LoVo (cell line): ENCODE data around the gene CBX2.

ENCODE experiments used
- DNase-seq: peaks from one replicate; pipeline ENCODE4 v3.0.0-alpha.2; 2016; ENCODE audit warnings: low spot score

CBX2 gene

DNA sequence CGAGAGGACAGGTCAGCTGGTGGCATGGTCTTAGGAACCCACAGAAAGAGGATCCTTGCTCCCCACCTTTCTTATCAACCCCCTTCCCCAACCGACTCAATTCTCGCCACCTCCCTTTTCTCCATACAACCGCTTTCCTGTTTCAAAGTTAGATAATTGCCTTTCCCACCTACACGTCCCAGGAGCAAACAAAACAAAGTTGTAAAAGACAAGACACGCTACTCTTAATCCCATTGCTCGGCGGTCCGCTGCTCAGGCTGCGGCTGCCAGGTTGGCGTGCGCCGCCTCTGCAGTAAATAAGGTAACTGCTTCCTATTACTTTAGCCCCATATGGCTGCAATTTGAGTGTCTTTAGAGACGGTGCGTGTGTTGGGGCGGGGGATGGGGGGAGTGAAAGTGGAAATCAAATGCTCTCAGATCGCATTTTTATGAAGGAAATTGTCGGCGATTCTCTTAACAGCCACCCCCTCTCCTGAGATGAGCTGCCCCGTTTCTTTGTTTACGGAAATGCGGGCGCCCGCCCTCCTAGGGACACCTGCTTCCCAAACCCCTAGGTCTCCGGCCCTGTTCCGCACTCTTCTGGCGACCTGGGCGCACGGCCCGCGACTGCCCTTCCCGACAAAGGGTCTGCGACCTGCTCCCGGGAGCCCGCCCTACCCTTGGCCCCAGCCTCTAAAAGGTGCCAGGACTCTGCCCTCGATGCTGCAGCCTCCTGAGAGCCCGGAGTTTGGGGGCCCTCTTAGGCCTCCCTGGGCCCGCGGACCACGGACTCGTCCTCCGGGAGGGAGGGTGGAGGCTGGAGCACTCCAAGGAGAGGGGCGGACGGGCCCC is 22.6 kb downstream of the CBX2 start:
- DNase-seq: peak; percentile 61

DNA sequence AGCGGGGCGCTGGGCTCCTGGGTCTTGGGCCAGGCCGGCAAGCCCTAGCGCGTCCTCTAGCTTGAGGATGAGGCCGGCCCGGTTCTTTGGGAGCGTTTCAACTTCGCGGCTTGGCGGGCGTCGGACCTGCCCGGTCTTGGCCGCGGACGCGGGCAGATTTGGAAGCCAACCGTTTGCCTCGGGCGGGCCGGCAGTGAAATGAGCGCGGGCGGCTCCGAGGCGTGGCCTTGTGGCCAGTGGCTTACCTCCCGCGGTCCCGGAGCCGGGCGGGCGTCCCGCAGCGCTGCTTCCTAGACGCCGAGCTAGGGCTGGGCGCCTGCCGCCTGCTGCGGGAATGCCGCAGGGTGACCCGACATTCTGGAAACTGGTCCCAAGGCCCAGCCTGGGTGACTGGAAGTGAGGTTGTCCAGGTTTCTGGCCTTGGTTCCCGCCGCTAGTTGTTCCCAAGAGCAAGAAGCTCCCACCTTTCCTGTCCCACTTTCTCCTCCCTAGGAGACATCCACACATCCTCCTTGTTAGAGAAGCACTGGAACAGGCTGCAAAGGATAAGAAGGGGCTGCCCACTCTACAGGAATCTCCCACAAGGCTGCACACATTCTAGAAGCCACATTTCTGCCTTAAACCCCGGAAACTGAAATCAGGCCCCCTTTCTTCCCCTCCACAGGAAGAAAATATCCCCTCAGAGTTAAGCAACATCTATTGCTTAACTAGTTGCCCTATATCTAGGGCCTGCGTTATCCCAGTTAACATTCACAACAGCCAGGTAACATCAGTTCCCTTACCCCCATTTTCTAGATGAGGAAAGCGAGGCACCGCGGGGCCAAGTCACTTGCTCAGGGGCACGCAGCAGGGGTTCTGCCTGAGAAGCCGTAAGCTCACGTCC is 23.4 kb downstream of the CBX2 start:
- peak; percentile 82 for DNase-seq

DNA sequence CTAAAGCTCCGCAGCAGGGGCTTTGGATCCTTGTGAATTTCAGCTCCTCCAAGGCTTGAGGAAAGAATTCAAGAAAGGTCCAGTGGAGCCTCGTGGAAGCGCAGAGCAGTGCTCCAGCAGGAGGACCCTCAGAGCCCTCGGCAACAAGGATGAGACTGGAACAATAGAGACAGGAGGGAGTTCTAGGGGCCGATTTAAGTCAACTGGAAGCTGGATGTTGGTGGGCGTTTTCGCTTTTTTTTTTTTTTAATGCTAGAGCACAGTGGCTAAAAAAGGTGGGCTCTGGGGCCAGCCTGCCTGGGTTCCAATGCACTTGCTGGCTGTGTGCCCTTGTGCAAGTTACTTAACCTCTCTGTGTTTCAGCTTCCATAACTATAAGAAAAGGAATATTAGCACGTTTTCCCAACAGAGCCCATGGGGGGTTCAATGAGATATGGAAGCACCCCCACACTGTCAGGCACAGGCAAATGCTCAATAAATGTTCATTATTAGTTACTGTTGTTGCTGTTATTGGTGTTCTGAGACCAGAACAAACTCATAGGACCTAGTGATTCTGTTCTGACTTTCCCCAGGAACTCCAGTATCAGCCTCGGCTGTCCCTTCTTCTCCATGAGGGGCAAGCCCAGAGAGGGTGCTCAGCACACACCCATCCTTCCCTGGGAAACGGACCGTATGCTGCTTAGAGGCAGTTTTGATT is 24.2 kb downstream of the CBX2 start:
- no peak for DNase-seq

DNA sequence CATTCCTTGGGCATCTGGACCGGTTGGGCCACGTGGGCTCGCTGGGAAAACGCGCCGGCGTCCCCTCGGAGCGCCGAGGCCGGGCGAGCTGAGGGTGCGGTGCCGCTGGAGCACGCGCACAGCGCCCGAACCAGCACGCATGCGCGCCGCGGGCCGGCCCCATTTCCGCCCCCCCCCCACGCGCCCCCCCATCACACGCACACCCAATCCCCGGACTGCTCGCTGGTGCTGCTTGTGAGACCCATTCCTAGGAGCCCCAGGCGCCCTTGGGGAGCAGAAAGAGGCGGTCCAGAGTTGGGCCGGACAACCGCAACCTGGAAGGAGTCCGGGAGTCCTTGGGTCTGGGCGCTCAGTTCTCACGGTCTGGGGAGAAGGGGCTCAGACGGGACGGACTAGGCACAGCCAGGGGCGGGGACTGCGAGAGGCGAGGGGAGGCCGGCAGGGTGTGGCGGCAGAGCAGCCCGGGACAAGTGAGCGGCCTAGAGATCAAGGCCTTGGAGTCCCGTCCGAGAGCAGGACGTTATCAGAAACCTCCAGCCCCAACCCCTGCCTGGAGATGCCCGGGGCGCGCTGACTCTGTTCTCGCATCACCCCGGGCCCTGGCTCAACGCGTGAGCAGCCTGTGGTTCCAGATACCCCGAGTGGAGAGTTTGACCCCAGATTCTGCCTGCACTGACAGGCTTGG is 24.9 kb downstream of the CBX2 start:
- DNase-seq: no peak

DNA sequence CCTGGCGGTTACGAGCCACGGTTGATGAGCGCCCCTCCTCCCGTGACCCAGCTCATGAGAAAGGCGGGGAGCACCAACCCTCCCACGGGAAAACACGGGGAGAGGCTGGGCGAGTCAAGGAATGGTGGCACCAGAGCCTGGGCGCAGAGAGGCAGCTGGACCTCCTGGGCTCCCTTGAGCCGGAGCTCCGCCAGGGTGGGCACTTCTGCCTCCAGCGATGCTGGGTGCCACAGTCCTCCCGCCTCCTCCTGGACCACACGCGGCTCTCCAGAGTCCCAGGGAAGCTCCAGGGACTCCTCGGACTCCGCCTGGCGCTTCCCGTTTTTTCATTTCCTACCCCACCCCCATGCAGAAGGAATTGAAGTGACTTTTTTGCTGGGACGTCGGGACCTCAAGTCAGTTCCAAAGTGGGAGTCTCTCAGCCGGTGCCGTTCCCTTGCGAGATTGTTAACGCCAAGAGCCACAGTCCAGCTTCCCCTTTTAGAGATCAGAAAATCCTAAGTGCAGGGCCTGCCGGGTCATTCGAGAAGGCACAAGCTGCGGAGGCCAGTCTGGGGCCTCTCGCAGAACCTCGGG is 25.6 kb downstream of the CBX2 start:
- DNase-seq: no peak

DNA sequence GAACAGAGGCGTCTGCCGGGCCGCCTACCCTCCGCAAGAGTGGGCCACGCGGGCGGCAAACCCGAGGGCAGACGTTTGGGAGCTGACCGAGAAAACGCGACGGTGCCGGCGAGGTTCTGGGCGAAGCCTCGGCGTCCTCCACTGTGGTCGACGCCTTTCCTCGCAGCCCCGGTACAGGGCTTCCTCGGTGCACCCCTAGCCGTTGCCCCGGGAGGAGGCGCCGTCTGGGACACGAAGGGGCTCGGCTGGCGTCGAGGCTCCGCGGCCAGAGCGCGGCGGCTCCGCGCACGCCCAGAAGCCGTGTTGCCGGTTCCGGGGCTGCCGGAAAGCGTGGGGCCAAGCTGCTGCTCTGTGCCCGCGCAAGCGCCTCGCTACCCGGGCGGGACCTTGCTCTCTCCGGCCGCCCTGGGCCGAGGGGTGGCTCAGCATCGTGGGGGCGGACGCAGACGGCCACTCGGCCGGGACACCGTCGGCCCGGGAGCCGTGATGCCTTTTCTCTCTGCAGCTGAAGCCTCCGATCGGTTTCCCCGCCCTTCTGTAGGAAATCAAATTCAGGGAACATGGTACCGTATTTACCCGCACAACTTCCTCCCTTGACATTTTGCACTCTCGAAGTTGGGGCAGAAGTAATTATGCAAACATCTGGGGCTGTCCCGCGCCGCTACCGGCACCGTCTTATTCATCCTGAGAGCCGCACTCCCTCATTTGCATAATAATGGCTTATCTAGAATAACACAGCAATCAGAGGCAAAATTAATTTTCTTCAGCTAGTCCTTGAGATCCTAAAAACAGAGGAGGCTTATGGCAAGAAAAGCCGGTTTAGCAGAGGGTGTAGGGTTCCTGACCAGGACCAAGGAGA is 26.3 kb downstream of the CBX2 start:
- no peak for DNase-seq

DNA sequence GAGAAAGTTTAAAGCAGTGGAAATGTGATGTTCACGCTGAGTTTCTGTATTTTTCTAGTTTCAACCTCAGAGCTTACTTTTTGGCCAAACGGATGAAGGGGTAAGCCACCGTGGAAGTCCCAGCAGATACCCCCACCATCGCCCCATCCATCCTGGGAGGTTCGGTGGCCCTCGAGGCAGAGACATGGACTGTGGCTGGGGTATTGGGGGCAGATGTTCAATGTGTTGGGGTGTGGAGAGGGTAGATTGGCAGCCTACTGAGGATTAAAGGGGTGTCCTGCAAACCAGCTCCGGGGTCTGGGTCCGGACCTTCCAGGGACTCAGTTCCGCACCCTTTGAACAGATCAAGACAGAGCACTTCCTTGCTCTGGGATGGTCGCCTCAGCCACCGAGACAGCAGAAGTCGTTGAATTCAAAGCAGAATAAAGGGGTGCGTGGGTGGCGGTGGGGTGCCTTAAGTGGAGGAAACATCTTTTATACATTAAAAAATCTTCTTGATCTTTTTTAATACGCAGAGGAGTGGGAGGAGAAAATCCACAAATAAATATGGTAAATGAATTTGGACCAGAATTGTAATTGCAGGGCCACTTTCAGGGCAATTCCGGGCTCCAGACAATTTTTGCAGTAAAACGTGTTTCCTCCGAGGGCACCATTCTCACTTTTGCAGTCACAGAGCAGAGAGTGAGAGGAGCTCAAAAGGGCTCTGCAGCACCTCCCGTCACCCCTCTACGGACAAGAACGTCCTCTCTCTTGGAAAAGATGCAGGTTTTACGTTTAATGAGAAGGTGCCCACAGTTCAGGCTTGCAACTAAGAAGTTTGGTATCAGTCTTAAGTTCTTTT is 27.1 kb downstream of the CBX2 start:
- no peak for DNase-seq

DNA sequence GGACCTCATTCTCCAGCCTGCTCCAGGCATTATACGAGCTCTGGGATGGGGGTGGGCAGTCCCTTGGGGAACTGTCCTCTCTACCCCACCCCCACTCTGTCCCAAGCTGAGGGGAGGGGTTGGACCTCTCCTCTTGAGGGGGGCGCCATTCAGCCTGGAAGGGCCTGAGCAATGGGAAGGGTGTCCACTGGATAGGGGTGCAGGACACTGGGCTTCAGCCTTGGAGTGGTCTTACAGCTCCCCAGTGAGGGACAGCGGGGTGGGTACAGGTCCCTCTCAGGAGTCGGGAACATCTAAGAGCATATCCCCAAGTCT is 28.5 kb downstream of the CBX2 start:
- no peak for DNase-seq

DNA sequence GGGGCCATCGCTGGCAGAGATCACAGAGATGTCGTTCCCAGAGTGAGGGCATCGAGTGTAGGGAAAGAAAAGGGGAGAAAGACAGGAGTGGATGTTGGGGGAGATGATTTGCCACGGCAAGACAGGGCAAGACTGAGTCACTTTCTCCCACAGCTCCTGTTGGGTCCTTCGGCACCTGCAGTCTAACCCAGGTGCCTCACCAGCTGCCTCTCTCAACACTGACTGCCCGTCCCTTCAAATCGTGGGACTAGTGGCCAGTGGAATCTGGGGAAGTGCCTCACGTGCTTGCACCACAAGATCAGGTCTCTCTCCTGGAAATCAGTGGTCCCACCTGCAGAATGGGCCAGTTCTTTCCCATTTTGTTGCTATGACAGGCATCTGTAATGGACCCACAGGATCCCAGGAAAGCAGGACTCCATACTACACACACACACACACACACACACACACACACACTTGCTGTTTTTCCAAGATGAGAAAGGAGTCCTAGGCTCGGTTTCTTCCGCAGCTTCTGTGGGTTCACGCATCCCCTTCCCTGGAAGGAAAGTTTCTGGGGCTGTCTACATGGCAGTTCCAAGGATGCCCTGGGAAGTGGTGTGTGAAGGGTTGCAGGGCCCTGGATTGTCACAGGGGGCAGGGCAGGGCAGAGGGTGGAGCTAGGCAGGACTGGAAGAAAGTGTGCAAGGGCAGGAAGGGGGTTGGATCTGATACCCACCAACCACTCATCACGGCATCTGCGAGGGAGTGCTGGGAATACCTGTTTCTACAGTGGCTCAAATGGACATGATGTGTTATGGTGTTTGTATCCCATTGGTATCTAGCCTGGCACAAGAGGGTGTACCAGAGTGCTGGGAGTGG is 29.1 kb downstream of the CBX2 start:
- no peak for DNase-seq

DNA sequence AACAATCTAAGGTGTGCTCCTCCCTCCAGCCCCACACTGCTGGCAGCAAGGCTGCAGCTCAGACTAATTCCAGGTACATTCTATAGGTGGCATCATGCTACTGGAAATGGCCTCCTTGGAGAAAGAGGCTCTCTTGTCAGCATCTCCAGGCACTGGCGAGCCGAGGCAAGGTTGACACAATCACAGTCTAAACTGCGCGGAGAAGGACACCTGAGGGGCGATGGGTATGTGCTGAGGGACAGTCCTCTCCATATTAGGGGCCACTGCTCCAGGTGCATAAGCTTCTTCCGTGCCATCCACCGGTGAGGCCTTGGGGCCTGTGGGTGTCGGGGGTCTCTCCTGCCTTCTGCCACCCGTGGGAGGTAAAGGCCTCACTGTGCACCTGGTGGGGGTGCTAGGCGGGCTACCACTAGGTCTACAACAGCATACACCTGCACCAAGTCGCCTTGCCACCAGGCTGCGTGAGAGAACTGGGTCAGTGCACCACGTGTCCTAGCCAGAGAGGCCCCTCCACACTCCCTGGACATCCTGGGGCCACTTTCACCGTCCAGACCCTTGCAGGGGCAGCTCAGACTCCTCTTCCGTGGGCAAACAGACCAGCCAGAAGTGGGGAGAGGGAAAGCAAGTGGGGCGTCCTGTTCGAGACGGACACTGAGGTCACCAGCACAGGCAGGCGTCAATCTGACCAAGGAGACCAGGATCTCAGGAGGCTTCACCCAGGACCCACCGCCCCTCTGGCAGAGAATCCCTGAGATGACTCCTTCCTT is 31.0 kb downstream of the CBX2 start:
- no peak for DNase-seq

DNA sequence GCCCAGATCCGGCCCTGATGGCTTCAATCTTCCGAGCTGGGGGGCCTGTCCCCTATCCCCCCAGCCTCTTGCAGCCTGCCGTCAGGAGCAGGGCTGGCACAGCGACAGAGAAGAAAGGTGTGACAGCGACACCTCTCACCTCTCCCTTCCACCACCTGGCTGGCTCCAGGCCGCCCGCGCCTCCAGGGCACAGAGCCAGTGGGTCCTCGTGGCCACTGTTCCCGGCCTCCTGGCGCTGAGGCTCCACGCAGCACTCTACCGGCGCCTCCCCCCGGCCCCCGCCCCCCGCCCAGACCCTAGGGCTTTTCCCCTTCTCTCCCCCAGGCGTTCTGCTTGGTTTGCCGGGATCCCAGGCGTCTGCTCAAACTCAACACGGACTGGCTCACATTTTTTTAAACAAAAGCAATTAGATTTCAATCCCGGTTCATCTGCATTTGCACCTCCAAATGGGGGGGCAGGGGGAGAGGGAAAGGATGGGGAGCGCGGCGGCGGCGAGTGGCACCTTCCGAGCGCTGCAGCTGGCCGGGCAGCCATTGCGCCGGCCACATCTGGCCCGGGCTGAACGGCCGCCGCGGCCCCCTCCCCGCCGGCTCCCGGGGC is 31.7 kb downstream of the CBX2 start:
- no peak for DNase-seq

DNA sequence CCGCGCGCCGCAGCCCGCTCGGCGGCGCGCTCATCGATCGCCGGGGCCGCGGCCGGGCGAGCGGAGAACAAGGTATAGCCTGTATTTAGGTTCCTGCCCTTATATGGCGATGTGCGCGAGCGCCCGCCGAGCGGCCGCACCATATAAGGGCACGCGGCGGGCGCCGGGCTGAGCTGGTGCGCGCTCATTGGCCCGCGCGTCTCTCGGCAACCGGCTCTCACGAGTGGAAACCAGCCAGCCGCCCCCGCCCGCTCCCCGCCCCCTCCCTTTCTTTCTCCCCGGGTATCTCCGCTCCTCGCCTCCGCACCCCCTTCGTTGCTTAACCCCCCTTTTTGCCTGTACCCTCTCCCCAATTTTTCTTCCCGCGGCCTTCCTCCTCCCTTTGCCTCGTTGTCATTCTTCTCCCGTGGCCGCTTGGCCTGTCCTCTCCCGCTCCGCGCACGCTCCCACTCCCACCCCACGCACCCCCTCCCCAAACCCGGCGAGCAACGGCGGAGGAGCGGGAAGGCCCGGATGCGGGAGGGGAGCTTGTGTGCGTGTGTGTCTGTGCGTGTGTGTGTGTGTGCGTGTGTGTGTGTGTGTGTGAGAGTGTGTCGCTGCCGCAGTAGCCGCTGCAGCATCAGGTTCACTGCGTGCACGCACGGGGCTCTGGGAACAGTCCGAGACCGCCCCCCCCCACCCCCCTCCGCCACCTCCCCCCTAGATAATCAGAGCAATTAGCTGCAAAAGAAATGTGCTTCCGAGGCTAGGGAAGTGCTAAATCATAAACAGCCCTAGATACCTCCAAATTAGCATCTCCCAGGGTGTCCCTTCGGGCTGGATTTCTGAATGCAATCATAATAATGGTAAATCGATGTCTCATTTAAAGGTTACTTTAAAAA is 32.4 kb downstream of the CBX2 start:
- peak; percentile 84 for DNase-seq

DNA sequence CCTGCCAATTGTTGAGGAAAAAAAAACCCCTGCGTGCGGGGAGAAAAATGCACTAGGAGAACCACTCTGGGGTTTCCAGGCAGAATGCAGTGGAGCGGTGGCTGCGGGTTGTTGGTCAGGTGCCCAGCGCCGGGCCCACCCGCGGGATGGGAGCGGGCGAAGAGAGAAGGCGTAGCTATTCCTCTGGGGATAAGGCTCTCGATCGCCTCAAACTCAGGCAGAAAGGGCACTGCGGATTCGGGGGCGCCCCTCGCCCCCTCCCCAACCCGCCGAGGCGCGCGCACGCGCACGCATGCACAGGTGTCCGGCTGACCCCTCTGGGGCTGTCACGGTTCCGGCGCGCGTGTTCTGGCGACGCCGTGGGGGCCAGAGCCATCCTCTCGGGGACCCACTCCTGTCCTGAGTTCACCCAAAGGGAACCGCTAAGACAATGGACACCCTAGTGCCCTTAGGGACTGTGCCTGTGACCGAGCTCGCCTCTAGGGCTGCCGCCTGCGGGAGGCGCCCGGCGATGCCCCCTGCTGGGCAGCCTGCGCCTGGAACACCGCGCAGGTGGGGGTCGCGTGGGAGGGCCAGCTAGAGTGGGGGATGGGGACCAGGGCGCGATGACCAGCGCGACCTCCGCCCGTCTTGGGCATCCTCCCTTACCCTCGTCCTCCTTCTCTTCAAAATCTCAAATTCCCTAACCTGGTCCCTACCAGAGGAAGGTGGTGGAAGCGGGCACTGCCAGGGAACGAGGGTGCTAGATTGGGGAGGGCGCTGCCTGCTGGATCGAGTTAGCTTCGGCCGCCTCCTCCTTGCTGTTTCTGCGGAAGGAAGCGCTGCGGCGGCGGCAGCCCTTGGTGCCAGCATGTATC is 33.3 kb downstream of the CBX2 start:
- DNase-seq: peak; percentile 60

DNA sequence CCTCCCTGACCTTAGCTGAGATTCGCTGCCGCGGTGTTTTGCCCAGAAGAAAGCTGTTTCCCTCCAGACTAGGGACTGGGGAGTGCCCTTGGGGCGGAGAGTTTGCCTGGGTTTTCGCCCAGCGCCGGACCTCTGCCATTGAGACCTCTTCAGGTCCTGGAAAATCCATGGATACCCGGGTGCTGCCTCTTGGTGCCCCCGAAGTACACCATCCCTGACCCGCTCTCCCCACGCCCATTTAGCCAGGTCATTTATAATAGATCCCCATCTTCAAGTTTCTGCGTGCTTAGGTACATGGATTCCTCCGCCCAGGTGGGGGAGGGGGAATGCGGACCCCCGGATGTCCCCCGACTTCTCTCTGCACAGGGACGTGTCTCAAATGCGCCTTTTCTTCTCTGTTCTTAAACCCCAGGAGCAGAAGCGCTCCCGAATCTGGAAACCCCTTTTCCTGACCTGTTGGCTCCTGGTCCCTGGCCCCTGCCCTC is 34.0 kb downstream of the CBX2 start:
- DNase-seq: no peak
